PFSK-1 (cell line): ENCODE results near the gene KCNV2.

Experiments used
- FOXP2 ChIP-seq: optimal IDR thresholded peaks from 2 replicates; pipeline ENCODE3; 2011; ENCODE audit warnings: borderline replicate concordance, control low read depth, inconsistent platforms; ENCODE audit not compliant: insufficient read depth; ENCODE audit errors: extremely low read length, extremely low read depth
- POLR2AphosphoS5 ChIP-seq: IDR thresholded peaks from 2 replicates; pipeline ENCODE4 v1.6.1; 2012; ENCODE audit warnings: low read depth, mild to moderate bottlenecking, control low read depth, low read length, moderate library complexity
- SIN3A ChIP-seq: IDR thresholded peaks from 2 replicates; pipeline ENCODE4 v1.6.1; 2012; ENCODE audit warnings: mild to moderate bottlenecking, low read length, moderate library complexity, borderline replicate concordance; ENCODE audit not compliant: insufficient read depth
- TAF1 ChIP-seq: IDR thresholded peaks from 2 replicates; pipeline ENCODE4 v1.6.1; 2012; ENCODE audit warnings: low read length, control low read depth, borderline replicate concordance; ENCODE audit not compliant: insufficient read depth
- TF ChIP-seq, protein P1 (sequence below), 2 experiments: IDR thresholded peaks; 2 replicates each; pipeline versions ENCODE4 v1.6.1 to v1.8.0; 2011 to 2012; ENCODE audit warnings: low read depth in 2 of 2, low read length in 2 of 2, control low read depth in 1 of 2, inconsistent platforms in 1 of 2, mild to moderate bottlenecking in 1 of 2, moderate library complexity in 1 of 2; ENCODE audit not compliant: insufficient read depth in 1 of 2

DNA sequence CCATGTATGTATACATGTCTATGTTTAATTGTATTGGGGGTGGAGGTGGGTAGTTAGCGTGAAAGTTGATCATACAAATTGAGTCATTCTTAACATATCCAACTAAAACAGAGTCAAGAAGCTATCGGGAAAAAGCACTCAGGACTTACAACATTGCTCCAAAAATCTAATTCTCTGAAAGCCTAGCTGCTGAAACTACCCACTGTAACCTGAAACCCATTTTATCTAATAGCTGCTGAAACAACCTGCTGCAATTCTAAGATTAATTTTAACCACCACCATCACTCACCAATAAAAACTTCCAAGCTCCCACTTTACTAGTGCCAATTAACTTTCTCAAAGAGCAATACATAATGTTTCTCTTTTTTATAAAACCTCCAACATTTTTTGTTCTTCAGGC lies 32.2 kb downstream of the KCNV2 start:
- TF ChIP-seq SIN3A: no peak
- no peak for TF ChIP-seq TAF1
- TF ChIP-seq POLR2AphosphoS5: no peak
- TF ChIP-seq, protein P1, sequence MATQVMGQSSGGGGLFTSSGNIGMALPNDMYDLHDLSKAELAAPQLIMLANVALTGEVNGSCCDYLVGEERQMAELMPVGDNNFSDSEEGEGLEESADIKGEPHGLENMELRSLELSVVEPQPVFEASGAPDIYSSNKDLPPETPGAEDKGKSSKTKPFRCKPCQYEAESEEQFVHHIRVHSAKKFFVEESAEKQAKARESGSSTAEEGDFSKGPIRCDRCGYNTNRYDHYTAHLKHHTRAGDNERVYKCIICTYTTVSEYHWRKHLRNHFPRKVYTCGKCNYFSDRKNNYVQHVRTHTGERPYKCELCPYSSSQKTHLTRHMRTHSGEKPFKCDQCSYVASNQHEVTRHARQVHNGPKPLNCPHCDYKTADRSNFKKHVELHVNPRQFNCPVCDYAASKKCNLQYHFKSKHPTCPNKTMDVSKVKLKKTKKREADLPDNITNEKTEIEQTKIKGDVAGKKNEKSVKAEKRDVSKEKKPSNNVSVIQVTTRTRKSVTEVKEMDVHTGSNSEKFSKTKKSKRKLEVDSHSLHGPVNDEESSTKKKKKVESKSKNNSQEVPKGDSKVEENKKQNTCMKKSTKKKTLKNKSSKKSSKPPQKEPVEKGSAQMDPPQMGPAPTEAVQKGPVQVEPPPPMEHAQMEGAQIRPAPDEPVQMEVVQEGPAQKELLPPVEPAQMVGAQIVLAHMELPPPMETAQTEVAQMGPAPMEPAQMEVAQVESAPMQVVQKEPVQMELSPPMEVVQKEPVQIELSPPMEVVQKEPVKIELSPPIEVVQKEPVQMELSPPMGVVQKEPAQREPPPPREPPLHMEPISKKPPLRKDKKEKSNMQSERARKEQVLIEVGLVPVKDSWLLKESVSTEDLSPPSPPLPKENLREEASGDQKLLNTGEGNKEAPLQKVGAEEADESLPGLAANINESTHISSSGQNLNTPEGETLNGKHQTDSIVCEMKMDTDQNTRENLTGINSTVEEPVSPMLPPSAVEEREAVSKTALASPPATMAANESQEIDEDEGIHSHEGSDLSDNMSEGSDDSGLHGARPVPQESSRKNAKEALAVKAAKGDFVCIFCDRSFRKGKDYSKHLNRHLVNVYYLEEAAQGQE (IDR thresholded peaks at IDR 0.05; ENCODE audit: insufficient read depth in 1 of 2, low read depth in 2 of 2, low read length in 2 of 2): no peak
- no peak for TF ChIP-seq FOXP2
